Neural progenitor cell (in vitro differentiated cells): ENCODE measurements around the gene ARSB.

Source experiments
- CTCF ChIP-seq: fragments of 200-600 bp; sonication (generic); IDR thresholded peaks from 2 replicates; pipeline ENCODE4 v1.5.1; 2017; ENCODE audit warnings: antibody characterized with exemption, mild to moderate bottlenecking
- EZH2 ChIP-seq: fragments of 200-600 bp; sonication (generic); IDR thresholded peaks from 2 replicates; pipeline ENCODE4 v1.6.1; 2017; ENCODE audit warnings: antibody characterized with exemption, mild to moderate bottlenecking, moderate library complexity

GRCh38 chr5:78968781-78969180 lies 16.3 kb downstream of the ARSB start:
- TF ChIP-seq CTCF (no peak), EZH2 (no peak)
